ENCODE results near the gene RNF113B. TPM values are rescaled to one million over a fixed set of nuclear protein-coding genes. Genes with fewer than 3 reads are reported as not detected.

The RNF113B gene
- total RNA-seq, 2 donors from 2014 or later = not detected

DNA sequence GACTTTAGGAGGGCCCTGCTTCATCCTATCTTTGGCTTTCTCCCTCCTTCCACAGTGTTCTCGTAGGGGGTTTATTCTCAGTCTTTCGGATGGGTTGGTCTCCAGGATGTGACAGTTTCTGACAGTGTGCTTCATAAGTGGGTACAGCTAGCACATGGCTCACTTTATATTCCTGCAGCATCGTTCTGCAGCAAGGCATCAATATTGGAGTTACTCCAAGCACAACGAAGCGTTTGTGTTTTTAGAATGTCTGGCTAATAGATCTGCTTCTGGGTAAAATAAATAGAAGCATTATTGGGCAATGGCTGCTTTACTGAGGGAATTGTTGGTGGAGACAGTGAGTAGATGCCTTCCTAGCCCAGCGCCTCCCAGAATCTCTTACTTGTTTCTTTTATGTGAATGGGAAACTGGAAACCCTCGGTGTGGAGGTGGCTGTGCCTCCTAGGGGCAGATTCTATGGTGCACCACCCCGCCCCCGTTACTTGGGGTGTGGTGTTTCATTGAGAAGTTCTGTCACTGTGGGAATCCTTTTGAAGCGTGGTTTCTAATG lies 32.2 kb downstream of the RNF113B start:
- intact Hi-C loops (cut with DNase I, micrococcal nuclease) = no loop called here
- peak in 1 of 2 donors; percentile 22 for DNase-seq
- ATAC-seq = no peak

DNA sequence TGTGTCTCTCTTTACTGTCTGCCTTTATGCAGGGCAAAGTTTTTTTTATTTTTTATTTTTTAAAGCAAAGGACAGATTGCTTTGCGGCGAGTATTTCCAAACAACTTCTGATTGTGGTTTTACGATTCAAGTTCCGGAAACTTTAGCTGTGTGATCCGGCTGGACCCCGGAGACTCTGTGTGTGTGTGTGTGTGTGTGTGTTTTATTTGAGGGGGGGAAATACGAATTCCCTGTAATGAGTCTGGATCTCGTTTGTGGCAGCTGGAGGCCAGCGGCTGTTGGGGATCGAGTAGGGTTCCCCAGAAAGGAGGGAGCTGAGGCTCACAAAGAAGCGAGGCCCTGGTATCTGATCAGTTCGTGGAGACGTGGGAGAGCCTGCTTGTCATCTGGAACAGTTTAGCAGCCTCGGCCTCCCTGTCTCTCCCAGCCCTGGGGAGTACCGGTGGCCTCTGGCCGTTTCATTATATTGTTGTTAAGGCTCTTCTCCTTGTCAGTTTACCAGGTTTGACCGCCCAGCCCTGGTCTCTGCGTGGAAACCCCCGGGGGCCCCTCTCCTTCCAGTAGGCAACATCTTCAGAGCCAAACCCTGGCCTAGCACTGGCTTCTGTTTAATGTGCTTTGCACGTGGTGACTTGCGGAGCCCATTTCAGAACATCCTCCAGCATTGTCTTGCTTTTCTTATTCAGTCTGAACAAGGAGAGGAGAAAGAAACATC lies 32.9 kb downstream of the RNF113B start:
- DNase-seq = peak in 1 of 2 donors; percentile 15

GRCh38 chr13:98143601-98144026 lies 33.5 kb downstream of the RNF113B start:
- peak in 1 of 2 donors; percentile 36 for DNase-seq
- ATAC-seq = peak; percentile 11
- intact Hi-C loops (cut with DNase I, micrococcal nuclease) = no loop called here

More for the DNA sequence above, 32.9 kb downstream of the RNF113B start:
- intact Hi-C loops (cut with DNase I, micrococcal nuclease) = no loop called here
- no peak for ATAC-seq

- no peak for ATAC-seq
Measured at GRCh38 chr13:98143157-98143553, 33.9 kb downstream of the RNF113B start.

GRCh38 chr13:98142380-98143156 lies 34.5 kb downstream of the RNF113B start, which contains the start of gene FARP1:
Gene FARP1, plus strand, starts transcription at chr13:98143094. Its CDS starts 70,149 bp downstream, at chr13:98213243.
- intact Hi-C loops (cut with DNase I, micrococcal nuclease) = no loop called here
- ATAC-seq = peak; percentile 93
- DNase-seq = peak; percentile 63 to 80

More at GRCh38 chr13:98143157-98143553, 33.9 kb downstream of the RNF113B start:
- DNase-seq = no peak
- intact Hi-C loops (cut with DNase I, micrococcal nuclease) = no loop called here

DNA sequence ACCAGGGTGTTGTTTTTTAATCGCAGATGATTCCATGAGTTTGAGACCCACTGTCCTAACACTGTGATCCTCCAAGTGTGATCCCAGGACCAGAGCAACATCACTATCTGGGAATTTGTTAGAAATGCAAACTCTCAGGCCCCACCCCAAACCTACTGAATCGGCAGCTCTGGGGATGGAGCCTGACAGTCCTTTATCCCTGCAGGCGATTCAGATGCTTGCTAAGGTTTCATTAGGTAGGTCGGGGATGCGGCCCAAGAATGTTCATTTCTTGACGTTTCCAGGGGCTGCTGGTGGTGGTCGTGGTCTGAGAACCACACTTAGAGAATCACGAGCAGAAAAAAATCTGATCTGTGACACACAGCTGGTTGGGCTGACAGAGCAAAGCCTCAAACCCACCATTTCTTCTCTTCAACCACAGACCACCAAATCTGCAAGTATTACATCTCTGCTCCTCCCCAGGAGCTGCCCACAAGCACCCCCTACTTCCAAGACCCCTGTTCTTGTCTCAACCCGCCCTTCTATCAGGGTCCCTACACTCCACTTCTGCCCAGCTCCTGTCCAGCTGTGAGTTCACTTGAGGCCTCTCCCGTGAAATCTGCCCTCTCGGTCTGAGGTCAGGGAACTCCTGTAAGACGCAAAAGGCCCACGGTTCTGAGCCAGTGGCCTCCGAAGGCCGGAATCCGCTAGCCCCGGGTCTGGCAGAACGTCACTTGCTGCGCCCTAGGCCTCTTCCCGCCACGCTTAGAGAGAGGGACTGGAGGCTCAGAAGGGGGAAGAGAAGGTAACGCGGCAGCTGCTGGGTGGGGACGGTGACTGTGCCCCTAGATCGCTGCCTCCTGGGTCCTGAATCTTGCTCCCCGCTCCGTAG lies 35.3 kb downstream of the RNF113B start:
- peak; percentile 24 for ATAC-seq

DNA sequence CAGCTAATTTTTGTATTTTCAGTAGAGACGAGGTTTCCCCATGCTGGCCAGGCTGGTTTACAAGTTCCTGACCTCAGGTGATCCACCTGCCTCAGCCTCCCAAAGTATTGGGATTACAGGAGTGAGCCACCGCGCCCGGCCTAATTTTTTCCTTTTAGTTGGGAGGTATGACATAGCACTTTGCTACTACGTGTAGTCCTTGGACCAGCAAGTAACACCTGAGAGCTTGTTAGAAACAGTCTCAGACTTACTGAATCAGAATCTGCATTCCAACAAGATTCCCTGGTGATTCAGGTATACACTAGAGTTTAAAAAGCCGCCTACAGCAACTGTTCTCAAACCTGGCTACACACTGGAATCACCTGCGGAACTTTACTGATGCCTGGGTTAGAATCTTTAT lies 36.0 kb downstream of the RNF113B start:
- intact Hi-C loops (cut with DNase I, micrococcal nuclease) = no loop called here
- DNase-seq (no peak), ATAC-seq (no peak)

More for the DNA sequence above, 35.3 kb downstream of the RNF113B start:
- intact Hi-C loops (cut with DNase I, micrococcal nuclease) = no loop called here
- peak in 1 of 2 donors; percentile 25 for DNase-seq

DNA sequence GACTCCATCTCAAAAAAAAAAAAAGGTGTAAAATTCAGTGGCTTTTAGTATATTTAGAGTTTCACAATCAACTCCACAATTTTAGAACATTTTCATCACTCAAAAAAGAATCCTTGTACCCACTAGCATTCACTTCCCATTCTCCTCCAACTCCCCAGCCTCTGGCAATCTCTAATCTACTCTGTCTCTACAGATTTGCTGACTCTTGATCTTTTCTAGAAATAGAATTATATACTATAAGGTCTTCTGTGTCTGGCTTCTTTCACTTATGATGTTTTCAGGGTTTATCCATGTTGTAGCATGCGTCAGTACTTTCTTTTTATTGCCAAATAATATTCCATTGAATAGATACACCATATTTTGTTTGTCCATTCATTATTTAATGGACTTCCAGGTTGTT lies 42.2 kb downstream of the RNF113B start:
- ATAC-seq (no peak), DNase-seq (no peak)
- intact Hi-C loops (cut with DNase I, micrococcal nuclease) = loop anchor here in 1 of 2 donors (10.0 kb wide), 1 partner anchor 270 kb away; no protein-coding TSS in a partner anchor

DNA sequence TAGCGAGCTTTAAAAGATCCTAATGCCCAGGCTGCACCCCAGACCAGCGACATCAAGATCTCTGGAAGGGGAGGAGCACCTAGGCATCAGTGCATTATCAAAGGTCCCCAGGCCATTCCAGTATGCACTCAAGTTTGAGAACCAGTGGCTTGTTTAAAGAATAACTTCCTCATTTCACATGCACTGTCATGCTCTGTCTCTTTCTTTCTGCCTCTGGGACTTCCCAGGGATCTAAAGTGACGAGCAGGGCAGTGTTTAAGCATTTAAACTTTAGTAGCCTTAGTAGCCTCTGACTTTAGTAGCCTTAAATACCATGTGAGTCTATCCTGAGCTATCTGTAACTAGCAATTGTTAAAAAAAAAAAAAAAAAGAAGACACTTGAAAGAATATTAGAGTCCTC lies 43.1 kb downstream of the RNF113B start:
- intact Hi-C loops (cut with DNase I, micrococcal nuclease) = loop anchor here in 1 of 2 donors (10.0 kb wide), 1 partner anchor 271 kb away; no protein-coding TSS in a partner anchor
- ATAC-seq = no peak

GRCh38 chr13:98129059-98129746 lies 47.9 kb downstream of the RNF113B start:
- DNase-seq (no peak), ATAC-seq (no peak)
- intact Hi-C loops (cut with DNase I, micrococcal nuclease) = no loop called here

More for the DNA sequence above, 43.1 kb downstream of the RNF113B start:
- no peak for DNase-seq

Small RNA genes lying within 50 kb of the gene (microRNA-seq; reads per million reads assigned to microRNA genes)
- gene MIR3170 = 1.1 to 1.4 reads per million in 2 donors

Other genes with a start within 250 kb of the RNF113B start
- gene IPO5, start 223.6 kb downstream of the RNF113B start, total RNA-seq = 10 to 100 TPM; 48.9 to 59.7 TPM
- 10 to 100 TPM; 38.8 to 50.3 TPM for gene FARP1, start 34.2 kb downstream of the RNF113B start, total RNA-seq

Data from left colon (tissue), 2 donors.